Measurements from ENCODE around the gene RTP1.
A peak's percentile ranks its signal among the peaks of the same experiment; 100 is the strongest.
"Not testable (repeated sequence)": the region's sequence is repeated elsewhere in the genome, so short reads cannot be mapped to it uniquely, and the experiment has no call there.

Gene RTP1

GRCh38 chr3:187183903-187184302 lies 13.4 kb upstream of the RTP1 start:
- no peaks in the 10 kb centered on the region for H3K9me3 Mint-ChIP-seq
- no peaks in the 10 kb centered on the region for H3K4me1 Mint-ChIP-seq (ENCODE audit: low read depth in 2 of 2)
- H3K27me3 Mint-ChIP-seq, result peaks cover 42 to 62% of the 10 kb centered on the region in 2 donors
- DNase-seq, result no peak
- no peak for ATAC-seq (replicated peaks)
- no peaks in the 10 kb centered on the region for H3K36me3 Mint-ChIP-seq (ENCODE audit: insufficient read depth)
- H3K27ac Mint-ChIP-seq, result no peak overlapping the region
- no peak overlapping the region for H3K4me3 Mint-ChIP-seq

GRCh38 chr3:187185759-187186158 lies 11.5 kb upstream of the RTP1 start:
- Mint-ChIP-seq H3K4me3 (no peak overlapping the region), H3K27me3 (peaks cover 39 to 62% of the 10 kb centered on the region in 2 donors), H3K4me1 (ENCODE audit: low read depth in 2 of 2) (no peaks in the 10 kb centered on the region), H3K36me3 (ENCODE audit: insufficient read depth) (no peaks in the 10 kb centered on the region), H3K9me3 (no peaks in the 10 kb centered on the region), H3K27ac (no peak overlapping the region)
- ATAC-seq (replicated peaks) (no peak), DNase-seq (no peak)

GRCh38 chr3:187186375-187186774 lies 10.9 kb upstream of the RTP1 start:
- H3K4me3 Mint-ChIP-seq, result no peak overlapping the region
- H3K9me3 Mint-ChIP-seq, result no peaks in the 10 kb centered on the region
- H3K4me1 Mint-ChIP-seq (ENCODE audit: low read depth in 2 of 2), result no peaks in the 10 kb centered on the region
- no peak overlapping the region for H3K27ac Mint-ChIP-seq
- ATAC-seq (replicated peaks) (no peak), DNase-seq (no peak)
- peaks cover 44 to 62% of the 10 kb centered on the region in 2 donors for H3K27me3 Mint-ChIP-seq
- no peaks in the 10 kb centered on the region for H3K36me3 Mint-ChIP-seq (ENCODE audit: insufficient read depth)

- peaks cover 44 to 62% of the 10 kb centered on the region in 2 donors for H3K27me3 Mint-ChIP-seq
- no peak overlapping the region for H3K27ac Mint-ChIP-seq
- H3K9me3 Mint-ChIP-seq, result no peaks in the 10 kb centered on the region
- H3K4me3 Mint-ChIP-seq, result no peak overlapping the region
- no peaks in the 10 kb centered on the region for H3K4me1 Mint-ChIP-seq (ENCODE audit: low read depth in 2 of 2)
- DNase-seq (no peak), ATAC-seq (replicated peaks) (no peak)
- H3K36me3 Mint-ChIP-seq (ENCODE audit: insufficient read depth), result no peaks in the 10 kb centered on the region
These were observed 10.4 kb upstream of the RTP1 start for GRCh38 chr3:187186801-187187421.

GRCh38 chr3:187188931-187189330 lies 8.4 kb upstream of the RTP1 start:
- no peak overlapping the region for H3K27ac Mint-ChIP-seq
- H3K9me3 Mint-ChIP-seq, result no peaks in the 10 kb centered on the region
- no peaks in the 10 kb centered on the region for H3K4me1 Mint-ChIP-seq (ENCODE audit: low read depth in 2 of 2)
- ATAC-seq (replicated peaks), result no peak
- no peak for DNase-seq
- no peak overlapping the region for H3K4me3 Mint-ChIP-seq
- H3K36me3 Mint-ChIP-seq (ENCODE audit: insufficient read depth), result no peaks in the 10 kb centered on the region
- H3K27me3 Mint-ChIP-seq, result peaks cover 49 to 80% of the 10 kb centered on the region in 2 donors

GRCh38 chr3:187191271-187191670 lies 6.0 kb upstream of the RTP1 start:
- Mint-ChIP-seq H3K9me3 (no peaks in the 10 kb centered on the region), H3K27ac (no peak overlapping the region), H3K36me3 (ENCODE audit: insufficient read depth) (no peaks in the 10 kb centered on the region), H3K4me1 (ENCODE audit: low read depth in 2 of 2) (no peaks in the 10 kb centered on the region), H3K4me3 (no peak overlapping the region), H3K27me3 (peaks cover 57 to 94% of the 10 kb centered on the region in 2 donors)
- DNase-seq (no peak), ATAC-seq (replicated peaks) (no peak)

GRCh38 chr3:187193181-187193580 lies 4.1 kb upstream of the RTP1 start:
- H3K36me3 Mint-ChIP-seq (ENCODE audit: insufficient read depth), result no peaks in the 10 kb centered on the region
- H3K4me3 Mint-ChIP-seq, result no peak overlapping the region
- H3K9me3 Mint-ChIP-seq, result no peaks in the 10 kb centered on the region
- DNase-seq, result no peak
- H3K4me1 Mint-ChIP-seq (ENCODE audit: low read depth in 2 of 2), result no peaks in the 10 kb centered on the region
- H3K27ac Mint-ChIP-seq, result no peak overlapping the region
- H3K27me3 Mint-ChIP-seq, result peaks cover 65 to 92% of the 10 kb centered on the region in 2 donors
- no peak for ATAC-seq (replicated peaks)

DNA sequence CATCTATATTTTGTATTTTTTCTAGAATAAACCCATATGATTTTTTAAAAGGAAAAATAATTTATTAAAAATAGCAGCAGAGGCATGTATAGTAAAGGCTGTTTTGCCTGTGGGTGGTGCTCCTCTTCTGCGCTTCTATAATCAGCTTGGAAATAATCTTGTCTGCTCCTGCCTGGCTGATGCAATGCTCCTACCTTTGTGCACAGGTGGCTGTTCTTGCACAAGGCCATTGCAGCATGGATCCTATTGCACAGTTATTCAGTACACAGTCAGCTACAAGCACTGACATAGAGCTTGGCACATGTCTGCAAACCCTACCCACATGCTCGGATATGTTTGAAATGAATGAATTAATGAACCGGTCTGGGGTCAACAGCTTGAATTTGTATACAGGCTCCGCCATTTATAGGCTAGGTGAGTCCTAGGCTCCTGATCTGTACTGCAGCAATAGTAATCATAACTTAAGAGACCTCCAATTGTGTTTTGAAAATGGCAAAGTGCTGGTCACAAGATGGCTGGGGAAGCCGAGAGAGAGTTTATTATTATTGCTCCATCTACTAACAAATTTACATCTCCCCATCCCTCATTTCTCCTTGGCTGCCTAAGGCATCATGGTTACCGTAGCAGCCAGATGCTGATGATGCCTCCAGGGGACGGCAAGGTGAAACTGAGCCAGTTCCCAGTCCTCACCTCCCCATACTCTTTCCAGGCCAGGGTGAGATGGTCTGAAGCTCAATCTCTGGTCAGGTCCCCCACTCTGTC lies 532 bp upstream of the RTP1 start:
- H3K4me3 Mint-ChIP-seq, result no peak overlapping the region
- DNase-seq, result no peak
- no peaks in the 10 kb centered on the region for H3K4me1 Mint-ChIP-seq (ENCODE audit: low read depth in 2 of 2)
- H3K9me3 Mint-ChIP-seq, result no peaks in the 10 kb centered on the region
- H3K36me3 Mint-ChIP-seq (ENCODE audit: insufficient read depth), result no peaks in the 10 kb centered on the region
- ATAC-seq (replicated peaks), result no peak
- no peak overlapping the region for H3K27ac Mint-ChIP-seq
- peaks cover 38 to 72% of the 10 kb centered on the region in 2 donors for H3K27me3 Mint-ChIP-seq

DNA sequence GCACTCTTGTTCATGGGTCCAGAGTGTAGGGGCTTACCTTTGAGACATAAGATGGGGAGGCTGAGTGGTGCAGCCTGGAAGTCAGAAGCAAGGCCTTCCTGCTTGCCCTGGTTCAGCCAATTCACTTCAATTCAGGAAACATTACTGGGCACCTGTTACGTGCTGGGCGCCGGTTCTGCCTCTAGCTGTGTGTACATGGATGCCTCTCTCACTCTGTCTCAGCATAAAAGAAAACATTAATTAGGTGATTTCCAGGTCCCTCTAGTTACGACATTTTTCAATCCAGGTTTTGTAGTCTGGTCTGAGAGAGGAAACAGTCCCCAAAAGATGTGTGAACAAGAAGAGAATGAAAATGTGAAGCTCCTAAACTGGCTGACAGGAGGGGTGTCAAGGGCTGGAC lies 1.2 kb downstream of the RTP1 start:
- H3K9me3 Mint-ChIP-seq, result no peaks in the 10 kb centered on the region
- peaks cover 31 to 70% of the 10 kb centered on the region in 2 donors for H3K27me3 Mint-ChIP-seq
- ATAC-seq (replicated peaks) (no peak), DNase-seq (no peak)
- peak overlapping the region in 1 of 2 donors; percentile 20 for H3K27ac Mint-ChIP-seq
- H3K4me3 Mint-ChIP-seq, result no peak overlapping the region
- no peaks in the 10 kb centered on the region for H3K4me1 Mint-ChIP-seq (ENCODE audit: low read depth in 2 of 2)
- no peaks in the 10 kb centered on the region for H3K36me3 Mint-ChIP-seq (ENCODE audit: insufficient read depth)

- not testable (repeated sequence) for H3K9me3 Mint-ChIP-seq
These were observed 2.3 kb downstream of the RTP1 start for GRCh38 chr3:187199463-187200050.

GRCh38 chr3:187205683-187206082 lies 8.4 kb downstream of the RTP1 start:
- ATAC-seq (replicated peaks) (no peak), DNase-seq (no peak)
- Mint-ChIP-seq H3K9me3 (no peaks in the 10 kb centered on the region), H3K36me3 (ENCODE audit: insufficient read depth) (no peaks in the 10 kb centered on the region), H3K4me3 (no peak overlapping the region), H3K27me3 (peaks cover 27 to 57% of the 10 kb centered on the region in 2 donors), H3K27ac (no peak overlapping the region), H3K4me1 (ENCODE audit: low read depth in 2 of 2) (no peaks in the 10 kb centered on the region)

More at GRCh38 chr3:187199463-187200050, 2.3 kb downstream of the RTP1 start:
- H3K4me3 Mint-ChIP-seq; DNase-seq; H3K36me3 Mint-ChIP-seq (ENCODE audit: insufficient read depth); H3K4me1 Mint-ChIP-seq (ENCODE audit: low read depth in 2 of 2); H3K27ac Mint-ChIP-seq; ATAC-seq (replicated peaks): not testable (repeated sequence)
- H3K27me3 Mint-ChIP-seq, result peaks cover 26 to 69% of the 10 kb centered on the region in 2 donors

GRCh38 chr3:187207062-187207461 lies 9.8 kb downstream of the RTP1 start:
- Mint-ChIP-seq H3K36me3 (ENCODE audit: insufficient read depth) (no peaks in the 10 kb centered on the region), H3K9me3 (no peaks in the 10 kb centered on the region), H3K27ac (no peak overlapping the region), H3K4me3 (no peak overlapping the region), H3K27me3 (peaks cover 25 to 44% of the 10 kb centered on the region in 2 donors), H3K4me1 (ENCODE audit: low read depth in 2 of 2) (no peaks in the 10 kb centered on the region)
- DNase-seq, result no peak
- no peak for ATAC-seq (replicated peaks)

DNA sequence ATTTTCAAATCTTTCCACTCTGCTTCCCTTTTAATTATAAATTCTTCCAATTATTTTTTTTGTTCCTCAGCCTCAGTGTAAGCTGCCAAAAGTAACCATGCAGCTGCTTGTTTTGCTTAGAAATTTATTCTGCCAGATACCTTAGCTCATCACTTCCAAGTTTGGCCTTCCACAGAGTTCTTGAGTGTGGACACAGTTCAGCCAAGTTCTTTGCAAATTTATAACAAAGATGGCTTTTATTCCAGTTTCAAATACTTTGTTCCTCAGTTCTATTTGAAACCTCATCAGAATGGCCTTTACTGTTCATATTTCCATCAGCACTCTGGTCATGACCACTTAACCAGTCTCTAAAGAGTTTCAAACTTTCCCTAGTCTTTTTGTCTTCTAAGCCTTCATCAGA lies 10.3 kb downstream of the RTP1 start:
- no peaks in the 10 kb centered on the region for H3K4me1 Mint-ChIP-seq (ENCODE audit: low read depth in 2 of 2)
- no peak overlapping the region for H3K4me3 Mint-ChIP-seq
- DNase-seq (no peak), ATAC-seq (replicated peaks) (no peak)
- no peaks in the 10 kb centered on the region for H3K36me3 Mint-ChIP-seq (ENCODE audit: insufficient read depth)
- H3K9me3 Mint-ChIP-seq, result no peaks in the 10 kb centered on the region
- H3K27me3 Mint-ChIP-seq, result peaks cover 21 to 39% of the 10 kb centered on the region in 2 donors
- no peak overlapping the region for H3K27ac Mint-ChIP-seq

GRCh38 chr3:187208159-187208558 lies 10.9 kb downstream of the RTP1 start:
- no peaks in the 10 kb centered on the region for H3K4me1 Mint-ChIP-seq (ENCODE audit: low read depth in 2 of 2)
- H3K9me3 Mint-ChIP-seq, result no peaks in the 10 kb centered on the region
- H3K27me3 Mint-ChIP-seq, result peaks cover 21 to 34% of the 10 kb centered on the region in 2 donors
- DNase-seq (no peak), ATAC-seq (replicated peaks) (no peak)
- H3K4me3 Mint-ChIP-seq, result no peak overlapping the region
- H3K27ac Mint-ChIP-seq, result no peak overlapping the region
- no peaks in the 10 kb centered on the region for H3K36me3 Mint-ChIP-seq (ENCODE audit: insufficient read depth)
